22Rv1 (cell line): ENCODE results near the gene COPZ1.

Source experiments
- H3K27ac ChIP-seq: fragments of 450-650 bp; 2 replicates; pipeline ENCODE4 v1.5.1; 2017
- ZFX ChIP-seq: fragments of 450-650 bp; IDR thresholded peaks from 2 replicates; pipeline ENCODE4 v1.6.1; 2017; ENCODE audit warnings: antibody characterized with exemption, borderline replicate concordance
- TF ChIP-seq, protein P1 (sequence below): fragments of 450-650 bp; IDR thresholded peaks from 2 replicates; pipeline ENCODE4 v1.5.1; 2017; ENCODE audit warnings: mild to moderate bottlenecking

The COPZ1 gene

GRCh38 chr12:54333420-54334034, 8.6 kb downstream of the COPZ1 start:
- H3K27ac ChIP-seq = no peak overlapping the region
- TF ChIP-seq ZFX = no peak
- TF ChIP-seq, protein P1, sequence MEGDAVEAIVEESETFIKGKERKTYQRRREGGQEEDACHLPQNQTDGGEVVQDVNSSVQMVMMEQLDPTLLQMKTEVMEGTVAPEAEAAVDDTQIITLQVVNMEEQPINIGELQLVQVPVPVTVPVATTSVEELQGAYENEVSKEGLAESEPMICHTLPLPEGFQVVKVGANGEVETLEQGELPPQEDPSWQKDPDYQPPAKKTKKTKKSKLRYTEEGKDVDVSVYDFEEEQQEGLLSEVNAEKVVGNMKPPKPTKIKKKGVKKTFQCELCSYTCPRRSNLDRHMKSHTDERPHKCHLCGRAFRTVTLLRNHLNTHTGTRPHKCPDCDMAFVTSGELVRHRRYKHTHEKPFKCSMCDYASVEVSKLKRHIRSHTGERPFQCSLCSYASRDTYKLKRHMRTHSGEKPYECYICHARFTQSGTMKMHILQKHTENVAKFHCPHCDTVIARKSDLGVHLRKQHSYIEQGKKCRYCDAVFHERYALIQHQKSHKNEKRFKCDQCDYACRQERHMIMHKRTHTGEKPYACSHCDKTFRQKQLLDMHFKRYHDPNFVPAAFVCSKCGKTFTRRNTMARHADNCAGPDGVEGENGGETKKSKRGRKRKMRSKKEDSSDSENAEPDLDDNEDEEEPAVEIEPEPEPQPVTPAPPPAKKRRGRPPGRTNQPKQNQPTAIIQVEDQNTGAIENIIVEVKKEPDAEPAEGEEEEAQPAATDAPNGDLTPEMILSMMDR = no peak

GRCh38 chr12:54337280-54337842, 12.4 kb downstream of the COPZ1 start:
- TF ChIP-seq, protein P1 = no peak
- no peak for TF ChIP-seq ZFX
- no peak overlapping the region for H3K27ac ChIP-seq

- TF ChIP-seq, protein P1 = no peak
- no peak for TF ChIP-seq ZFX
- H3K27ac ChIP-seq = no peak overlapping the region
These were observed 13.1 kb downstream of the COPZ1 start for GRCh38 chr12:54337854-54338650.

DNA sequence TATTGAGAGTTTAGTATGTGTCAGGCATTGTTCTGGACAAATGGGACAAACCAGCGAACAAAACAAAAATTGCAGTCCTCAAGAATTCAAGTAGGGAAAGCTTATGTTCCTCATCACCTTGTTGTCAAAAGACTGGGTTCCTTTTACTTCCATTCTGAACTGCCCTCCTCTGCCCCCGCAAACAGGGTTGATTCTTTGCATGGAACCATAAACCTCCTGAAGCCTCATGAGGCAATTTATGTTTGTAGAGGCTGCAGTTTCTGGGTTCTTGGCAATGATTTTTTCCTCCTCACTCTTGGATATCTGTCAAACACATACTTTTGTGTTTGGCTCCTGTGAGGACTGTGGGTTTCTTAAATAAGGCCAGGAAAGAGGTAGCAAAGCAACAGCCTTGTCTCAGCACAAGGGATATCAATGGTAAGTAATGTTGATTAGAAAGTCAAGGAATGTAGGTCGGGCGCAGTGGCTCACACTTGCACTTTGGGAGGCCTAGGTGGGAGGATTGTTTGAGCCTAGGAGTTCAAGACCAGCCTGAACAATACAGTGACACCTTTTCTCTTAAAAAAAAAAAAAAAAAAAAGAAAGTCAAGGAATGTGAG, 13.9 kb downstream of the COPZ1 start:
- H3K27ac ChIP-seq = no peak overlapping the region
- TF ChIP-seq, protein P1 = no peak
- no peak for TF ChIP-seq ZFX

- TF ChIP-seq ZFX = no peak
- TF ChIP-seq, protein P1 = no peak
- no peak overlapping the region for H3K27ac ChIP-seq
These were observed 15.9 kb downstream of the COPZ1 start for GRCh38 chr12:54340846-54341245.

DNA sequence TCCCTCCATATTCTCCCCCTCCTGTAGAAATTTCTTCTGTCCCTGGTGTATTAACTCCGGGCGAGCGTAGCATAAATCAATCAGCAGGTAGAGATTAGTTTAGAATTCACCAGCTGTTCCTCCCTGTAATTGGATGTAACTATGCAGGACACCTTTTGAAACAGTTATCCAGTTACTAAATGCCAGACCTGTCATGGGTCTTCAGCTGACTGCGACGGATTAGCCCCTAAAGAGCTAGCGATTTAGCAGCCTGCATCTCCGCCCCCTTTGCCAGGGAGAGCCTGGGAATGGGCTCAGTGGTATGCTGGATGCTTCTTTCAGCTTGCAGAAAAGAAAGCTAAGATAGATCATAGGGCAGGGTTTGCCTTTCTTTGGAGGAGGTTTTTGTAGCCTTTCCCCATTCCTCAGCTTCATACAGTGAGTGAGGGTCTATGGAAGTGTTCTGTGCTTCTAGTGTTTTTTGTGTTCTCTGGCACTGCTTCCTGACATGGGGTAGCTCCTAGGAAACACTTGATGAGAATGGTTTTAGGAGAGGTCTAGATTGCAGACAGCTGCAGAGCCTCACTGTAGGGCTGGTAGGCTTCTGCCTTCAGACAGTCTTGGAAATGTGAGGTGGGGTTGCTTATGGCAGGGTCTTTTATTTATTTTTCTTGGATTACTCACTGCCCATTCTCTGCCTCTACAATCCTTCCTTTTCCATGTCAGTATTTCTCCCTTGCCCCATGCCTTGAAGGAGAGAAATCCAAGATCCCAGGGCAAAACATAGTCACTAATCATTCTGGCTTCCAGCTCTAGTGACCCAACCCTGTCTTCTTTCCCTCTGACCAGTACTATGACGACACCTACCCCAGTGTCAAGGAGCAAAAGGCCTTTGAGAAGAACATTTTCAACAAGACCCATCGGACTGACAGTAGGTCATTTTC, 16.7 kb downstream of the COPZ1 start:
- TF ChIP-seq ZFX = no peak
- TF ChIP-seq, protein P1 = no peak
- no peak overlapping the region for H3K27ac ChIP-seq
